Liver (tissue), 9 donors: ENCODE results near the gene FAM43A. TPM values are rescaled to one million over a fixed set of nuclear protein-coding genes. Genes with fewer than 3 reads are reported as not detected.

Experiments
- DNase-seq: peaks from one replicate; pipeline ENCODE4 v3.0.0-alpha.2; 2017; ENCODE audit warnings: low spot score
- H3K27ac ChIP-seq, 2 donors: one replicate each; pipeline ENCODE4 v1.7.0; 2013; ENCODE audit warnings: inconsistent platforms in 2 of 2, low read length in 2 of 2, control low read depth in 1 of 2, low read depth in 1 of 2, mild to moderate bottlenecking in 1 of 2
- H3K27me3 ChIP-seq, 4 donors: one replicate each; pipeline versions ENCODE4 v1.6.1 to v1.7.0; 2013; ENCODE audit warnings: low read length in 3 of 4, inconsistent platforms in 1 of 4, mild to moderate bottlenecking in 1 of 4, moderate library complexity in 1 of 4; ENCODE audit not compliant: control insufficient read depth in 4 of 4, insufficient read depth in 4 of 4
- H3K36me3 ChIP-seq, 4 donors: one replicate each; pipeline versions ENCODE4 v1.6.1 to v1.7.0; 2013; ENCODE audit warnings: low read length in 3 of 4, mild to moderate bottlenecking in 3 of 4, low read depth in 1 of 4, moderate library complexity in 1 of 4; ENCODE audit not compliant: control insufficient read depth in 4 of 4, insufficient read depth in 3 of 4
- H3K4me1 ChIP-seq, 4 donors: one replicate each; pipeline versions ENCODE4 v1.6.1 to v1.7.0; 2013; ENCODE audit warnings: low read length in 3 of 4, mild to moderate bottlenecking in 3 of 4, moderate library complexity in 1 of 4; ENCODE audit not compliant: control insufficient read depth in 4 of 4, insufficient read depth in 4 of 4
- H3K4me3 ChIP-seq, 3 donors: one replicate each; pipeline versions ENCODE4 v1.6.1 to v1.7.0; 2013; ENCODE audit warnings: low read length in 3 of 3, control low read depth in 1 of 3, low read depth in 1 of 3, mild to moderate bottlenecking in 1 of 3
- H3K9ac ChIP-seq, 2 donors: one replicate each; pipeline ENCODE4 v1.7.0; 2013; ENCODE audit warnings: low read length in 2 of 2, mild to moderate bottlenecking in 2 of 2, moderate library complexity in 2 of 2, control low read depth in 1 of 2, low read depth in 1 of 2
- H3K9me3 ChIP-seq, 4 donors: one replicate each; pipeline versions ENCODE4 v1.6.1 to v1.7.0; 2013; ENCODE audit warnings: low read length in 3 of 4; ENCODE audit not compliant: control insufficient read depth in 4 of 4
- ATF3 ChIP-seq: IDR thresholded peaks from 2 replicates; pipeline ENCODE4 v1.6.1; 2016; ENCODE audit warnings: antibody characterized with exemption
- CTCF ChIP-seq: fragments of 150-350 bp; IDR thresholded peaks from 2 replicates; pipeline ENCODE4 v1.5.1; 2017; ENCODE audit warnings: improper control_type of control experiment, low read depth, low read length; ENCODE audit not compliant: missing input control
- EGR1 ChIP-seq, 2 donors: IDR thresholded peaks; 2 replicates each; pipeline ENCODE4 v1.6.1; 2016 to 2018; ENCODE audit warnings: antibody characterized with exemption in 2 of 2, low read depth in 2 of 2
- FOXA2 ChIP-seq: IDR thresholded peaks from 2 replicates; pipeline ENCODE4 v1.6.1; 2016; ENCODE audit warnings: antibody characterized with exemption
- GABPA ChIP-seq, 2 donors: IDR thresholded peaks in 1 of 2; conservative IDR thresholded peaks in 1 of 2; 2 replicates each; pipeline ENCODE4 v1.6.1; 2016; ENCODE audit warnings: antibody characterized with exemption in 2 of 2, mild to moderate bottlenecking in 1 of 2, moderate library complexity in 1 of 2
- HNF4A ChIP-seq, 2 donors: conservative IDR thresholded peaks; 2 replicates each; pipeline ENCODE4 v1.6.1; 2016; ENCODE audit warnings: antibody characterized with exemption in 2 of 2, mild to moderate bottlenecking in 2 of 2
- HNF4G ChIP-seq: IDR thresholded peaks from 2 replicates; pipeline ENCODE4 v1.6.1; 2016; ENCODE audit warnings: antibody characterized with exemption
- MAX ChIP-seq: IDR thresholded peaks from 2 replicates; pipeline ENCODE4 v1.6.1; 2016; ENCODE audit warnings: antibody characterized with exemption
- NR2F2 ChIP-seq: IDR thresholded peaks from 2 replicates; pipeline ENCODE4 v1.6.1; 2016; ENCODE audit warnings: antibody characterized with exemption
- RXRA ChIP-seq, 2 donors: IDR thresholded peaks; 2 replicates each; pipeline ENCODE4 v1.6.1; 2017 to 2018; ENCODE audit warnings: antibody characterized with exemption in 2 of 2, mild to moderate bottlenecking in 1 of 2
- SP1 ChIP-seq: IDR thresholded peaks from 2 replicates; pipeline ENCODE4 v1.6.1; 2018; ENCODE audit warnings: antibody characterized with exemption, mild to moderate bottlenecking
- TAF1 ChIP-seq: conservative IDR thresholded peaks from 2 replicates; pipeline ENCODE4 v1.6.1; 2016; ENCODE audit warnings: antibody characterized with exemption, mild to moderate bottlenecking
- ZBTB33 ChIP-seq: IDR thresholded peaks from 2 replicates; pipeline ENCODE4 v1.6.1; 2016; ENCODE audit warnings: antibody characterized with exemption
- WGBS: extraction: QIAGEN DNeasy Blood & Tissue Kit; methylation state at CpG from one replicate; pipeline ENCODE4 v1.1.7; 2013; 5-methylcytosine and 5-hydroxymethylcytosine counted together
- polyA plus RNA-seq, 2 donors: library from polyadenylated mRNA; stranded (reverse) in 1 of 2; unstranded in 1 of 2; fragments of 200-250 nt in 1 of 2; fragments of >200 nt in 1 of 2; fragmentation: Nextera tagmentation in 1 of 2; extraction: Ambion mirVana in 1 of 2; gene quantifications; one replicate each; pipeline versions ENCODE4 v1.2.1 to v1.2.3, GENCODE V29; 2013 to 2015
- total RNA-seq, 2 donors: library from RNA; depleted of rRNA; stranded (reverse); fragments of >200 nt; gene quantifications; one replicate each; pipeline ENCODE4 v1.2.3, GENCODE V29; 2014
- donor health status: healthy.
- donor health status: healthy.
- donor health status: healthy.
- donor health status: healthy.
- donor health status: healthy.

The FAM43A gene
- total and polyA plus RNA-seq, 4 donors, result 0.83 to 4.9 (median 3.4) TPM

GRCh38 chr3:194705227-194705626, 19.5 kb downstream of the FAM43A start:
- no peaks in the 10 kb centered on the region for H3K4me1 ChIP-seq
- H3K27me3 ChIP-seq, result no peaks in the 10 kb centered on the region
- TF ChIP-seq SP1, result no peak
- H3K9me3 ChIP-seq, result no peaks in the 10 kb centered on the region
- no peak for DNase-seq
- H3K27ac ChIP-seq, result no peak overlapping the region
- H3K9ac ChIP-seq, result no peak overlapping the region
- WGBS, result 85% methylated on average over 8 of the region's 8 CpGs
- H3K4me3 ChIP-seq, result no peak overlapping the region
- H3K36me3 ChIP-seq, result no peaks in the 10 kb centered on the region

GRCh38 chr3:194705761-194706160, 20.1 kb downstream of the FAM43A start:
- TF ChIP-seq ATF3, result no peak
- TF ChIP-seq GABPA (IDR thresholded peaks at IDR 0.05 in 1 of 2, conservative IDR thresholded peaks at IDR 0.05 in 1 of 2), result no peak
- TF ChIP-seq MAX, result no peak
- TF ChIP-seq HNF4A (conservative IDR thresholded peaks at IDR 0.05), result no peak
- TF ChIP-seq SP1, result no peak
- TF ChIP-seq ZBTB33, result no peak
- no peak for TF ChIP-seq EGR1 (IDR thresholded peaks at IDR 0.05; ENCODE audit: low read depth in 2 of 2)
- TF ChIP-seq RXRA (IDR thresholded peaks at IDR 0.05), result no peak
- no peak for TF ChIP-seq HNF4G
- TF ChIP-seq FOXA2, result no peak
- H3K27ac ChIP-seq, result no peak overlapping the region
- no peaks in the 10 kb centered on the region for H3K36me3 ChIP-seq
- 88% methylated on average over 11 of the region's 11 CpGs for WGBS
- H3K4me1 ChIP-seq, result no peaks in the 10 kb centered on the region
- no peaks in the 10 kb centered on the region for H3K27me3 ChIP-seq
- no peak for DNase-seq
- no peak overlapping the region for H3K4me3 ChIP-seq
- H3K9ac ChIP-seq, result no peak overlapping the region
- H3K9me3 ChIP-seq, result no peaks in the 10 kb centered on the region

GRCh38 chr3:194707147-194707540, 21.5 kb downstream of the FAM43A start:
- TF ChIP-seq NR2F2 (no peak), CTCF (no peak), HNF4G (no peak), ZBTB33 (no peak), ATF3 (no peak), TAF1 (no peak), GABPA (IDR thresholded peaks at IDR 0.05 in 1 of 2, conservative IDR thresholded peaks at IDR 0.05 in 1 of 2) (no peak)
- Histone ChIP-seq H3K36me3 (no peaks in the 10 kb centered on the region), H3K4me1 (no peaks in the 10 kb centered on the region), H3K27ac (no peak overlapping the region), H3K27me3 (no peaks in the 10 kb centered on the region), H3K9me3 (no peaks in the 10 kb centered on the region), H3K9ac (no peak overlapping the region), H3K4me3 (no peak overlapping the region)
- 90% methylated on average over 7 of the region's 7 CpGs for WGBS
- no peak for DNase-seq
